ENCODE results near the gene PCGF3.
"Not testable (repeated sequence)": the region's sequence is repeated elsewhere in the genome, so short reads cannot be mapped to it uniquely, and the experiment has no call there.

PCGF3 gene

DNA sequence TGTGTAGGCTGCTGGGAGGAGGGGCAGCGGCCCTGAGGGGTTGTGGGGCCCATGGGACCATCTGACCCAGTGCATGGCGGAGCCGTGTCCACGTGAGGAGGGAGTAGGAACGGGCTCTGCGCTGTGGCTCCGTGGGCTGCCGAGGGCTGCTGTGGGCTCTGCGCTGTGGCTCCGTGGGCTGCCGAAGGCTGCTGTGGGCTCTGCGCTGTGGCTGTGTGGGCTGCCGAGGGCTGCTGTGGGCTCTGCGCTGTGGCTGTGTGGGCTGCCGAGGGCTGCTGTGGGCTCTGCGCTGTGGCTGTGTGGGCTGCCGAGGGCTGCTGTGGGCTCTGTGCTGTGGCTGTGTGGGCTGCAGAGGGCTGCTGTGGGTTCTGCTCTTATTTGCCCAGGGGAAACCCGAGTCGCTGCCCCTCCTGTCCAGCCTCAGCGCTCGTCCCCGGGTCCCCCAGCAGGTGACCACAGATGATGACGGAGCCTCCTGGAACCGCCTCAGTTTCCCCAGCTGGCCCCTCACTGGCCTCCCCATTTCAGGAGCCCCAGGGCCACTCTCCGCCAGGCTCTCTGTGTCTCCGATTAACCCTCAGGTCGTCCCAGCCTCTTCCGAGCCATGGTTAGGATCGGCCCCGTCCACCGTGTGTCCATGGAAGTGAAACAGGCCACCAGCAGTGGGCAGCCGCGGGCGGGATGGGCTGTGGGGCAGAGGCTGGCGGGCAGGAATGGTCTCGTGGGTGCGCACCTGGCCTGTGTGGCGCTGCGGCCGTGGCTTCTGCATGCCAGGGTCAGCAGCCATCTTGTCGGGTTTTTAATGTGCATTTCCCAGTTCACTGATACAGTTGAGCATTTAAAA, 20.0 kb downstream of the PCGF3 start:
- DNase-seq: no peak

DNA sequence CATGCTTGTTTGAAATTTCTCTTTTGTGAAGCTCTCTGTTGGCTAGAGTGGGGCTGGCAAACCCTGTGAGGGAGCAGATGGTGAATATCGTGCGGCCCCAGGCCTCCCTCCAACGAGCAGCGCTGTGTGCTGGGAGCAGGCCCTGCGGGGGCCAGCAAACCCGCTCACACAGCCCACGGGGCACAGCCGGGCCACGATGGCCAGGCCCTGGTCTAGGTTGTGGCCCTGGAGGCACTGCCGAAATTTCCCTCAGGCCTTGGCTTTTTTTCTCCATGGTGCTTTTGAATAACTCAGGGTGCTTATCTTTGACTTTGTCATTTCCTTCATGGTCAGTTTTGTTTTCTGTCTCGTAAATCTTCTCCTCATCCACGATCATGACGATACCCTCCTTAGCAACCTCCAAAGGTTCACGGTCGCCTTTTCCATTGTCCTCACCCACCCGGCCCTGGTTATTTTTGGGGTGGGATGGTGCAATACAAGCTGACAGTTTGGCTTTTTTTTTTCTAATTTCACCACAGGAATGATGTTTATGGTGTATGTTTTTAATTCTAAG, 20.7 kb downstream of the PCGF3 start:
- no peak for DNase-seq

GRCh38 chr4:726838-727237, 21.2 kb downstream of the PCGF3 start:
- no peak for DNase-seq

GRCh38 chr4:727576-727975, 21.9 kb downstream of the PCGF3 start:
- DNase-seq: no peak

- DNase-seq: no peak
These were observed 24.0 kb downstream of the PCGF3 start for GRCh38 chr4:729336-730315.

GRCh38 chr4:730511-730910, 24.9 kb downstream of the PCGF3 start:
- DNase-seq: no peak

GRCh38 chr4:730946-731904, 25.6 kb downstream of the PCGF3 start:
- not testable (repeated sequence) for DNase-seq

DNA sequence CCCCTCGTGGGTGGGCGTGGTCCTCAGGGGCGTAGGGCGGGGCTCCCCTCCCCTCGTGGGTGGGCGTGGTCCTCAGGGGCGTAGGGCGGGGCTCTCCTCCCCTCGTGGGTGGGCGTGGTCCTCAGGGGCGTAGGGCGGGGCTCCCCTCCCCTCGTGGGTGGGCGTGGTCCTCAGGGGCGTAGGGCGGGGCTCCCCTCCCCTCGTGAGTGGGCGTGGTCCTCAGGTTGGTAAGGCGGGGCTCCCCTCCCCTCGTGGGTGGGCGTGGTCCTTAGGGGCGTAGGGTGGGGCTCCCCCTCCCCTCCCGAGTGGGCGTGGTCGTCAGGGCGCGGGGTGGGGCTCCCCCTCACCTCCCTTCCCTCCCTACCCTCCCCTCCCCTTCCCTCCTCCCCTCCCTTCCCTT, 26.3 kb downstream of the PCGF3 start:
- DNase-seq: not testable (repeated sequence)

DNA sequence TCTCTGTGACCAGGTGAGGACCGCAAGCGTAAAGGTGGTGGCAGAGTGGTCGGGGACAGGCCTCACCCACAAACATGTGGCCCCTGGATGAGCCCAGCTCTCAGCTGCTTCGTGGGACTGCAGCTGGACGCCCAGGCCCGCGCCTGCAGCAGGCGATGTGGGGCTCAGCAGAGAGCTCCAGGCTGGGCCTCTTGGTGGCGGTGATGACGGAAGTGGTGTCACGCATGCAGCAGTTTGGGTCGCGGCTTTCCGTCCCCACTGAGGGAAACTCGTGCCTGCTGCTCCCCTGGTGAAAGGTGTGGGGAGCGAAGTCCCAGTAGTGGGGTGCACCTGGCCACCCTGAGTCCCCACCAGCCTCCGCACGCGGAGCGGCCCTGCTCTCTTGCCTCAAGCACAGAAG, 26.9 kb downstream of the PCGF3 start:
- DNase-seq: no peak

DNA sequence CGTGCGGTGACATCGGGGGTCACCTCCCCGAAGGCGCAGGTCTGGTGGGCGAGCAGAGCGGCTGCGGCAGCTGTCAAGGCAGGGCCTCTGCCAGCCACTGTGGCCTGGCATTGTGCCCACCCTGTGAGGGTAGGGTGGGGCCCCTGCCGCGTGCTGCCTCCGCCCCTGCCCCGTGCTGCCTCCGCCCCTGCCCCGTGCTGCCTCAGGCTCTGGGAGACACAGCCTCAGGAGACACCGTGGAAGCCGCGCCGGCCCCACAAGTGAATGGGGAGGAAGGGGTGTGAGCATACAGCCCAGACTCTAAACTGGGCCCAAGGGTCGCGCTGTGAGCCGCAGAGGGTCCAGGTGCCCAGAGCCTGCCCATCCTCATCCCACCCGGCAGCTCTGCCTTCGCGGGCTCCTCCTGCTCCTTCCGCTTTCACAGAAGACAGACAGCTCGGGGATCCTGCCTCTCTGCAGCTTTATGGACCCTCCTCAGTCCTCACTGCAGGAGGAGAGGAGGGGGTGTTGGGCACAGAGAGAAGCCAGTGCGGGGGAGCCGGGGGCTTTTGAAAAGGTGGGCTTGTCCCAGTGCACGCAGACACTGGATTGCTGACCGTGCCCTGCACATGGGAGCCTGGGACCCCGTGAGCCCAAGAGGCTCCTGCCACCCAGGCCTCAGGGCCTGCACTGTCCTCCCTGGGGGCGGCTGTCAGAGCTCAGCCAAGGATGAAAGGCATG, 27.4 kb downstream of the PCGF3 start:
- no peak for DNase-seq

- no peak for DNase-seq
These were observed 28.0 kb downstream of the PCGF3 start for GRCh38 chr4:733631-733980.

- no peak for DNase-seq
These were observed 28.4 kb downstream of the PCGF3 start for GRCh38 chr4:734075-734474.

DNA sequence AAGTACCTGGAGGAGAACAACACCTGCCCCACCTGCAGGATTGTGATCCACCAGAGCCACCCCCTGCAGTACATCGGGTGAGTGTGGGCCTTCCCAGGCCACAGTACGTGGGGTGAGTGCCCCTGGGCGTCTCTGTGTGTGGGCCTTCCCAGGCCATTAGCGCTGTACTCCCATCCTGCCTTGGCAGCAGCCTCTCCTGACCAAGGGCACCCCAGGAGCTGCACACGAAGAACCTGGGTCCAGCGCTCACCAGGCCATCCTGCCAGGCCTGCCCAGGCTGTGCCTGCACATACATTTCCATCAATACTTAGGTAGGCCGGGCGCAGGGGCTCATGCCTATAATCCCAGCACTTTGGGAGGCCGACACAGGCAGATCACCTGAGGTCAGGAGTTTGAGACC, 29.3 kb downstream of the PCGF3 start:
- DNase-seq: no peak

GRCh38 chr4:735583-735982, 30.0 kb downstream of the PCGF3 start:
- DNase-seq: no peak

GRCh38 chr4:736561-736960, 30.9 kb downstream of the PCGF3 start:
- DNase-seq: not testable (repeated sequence)

DNA sequence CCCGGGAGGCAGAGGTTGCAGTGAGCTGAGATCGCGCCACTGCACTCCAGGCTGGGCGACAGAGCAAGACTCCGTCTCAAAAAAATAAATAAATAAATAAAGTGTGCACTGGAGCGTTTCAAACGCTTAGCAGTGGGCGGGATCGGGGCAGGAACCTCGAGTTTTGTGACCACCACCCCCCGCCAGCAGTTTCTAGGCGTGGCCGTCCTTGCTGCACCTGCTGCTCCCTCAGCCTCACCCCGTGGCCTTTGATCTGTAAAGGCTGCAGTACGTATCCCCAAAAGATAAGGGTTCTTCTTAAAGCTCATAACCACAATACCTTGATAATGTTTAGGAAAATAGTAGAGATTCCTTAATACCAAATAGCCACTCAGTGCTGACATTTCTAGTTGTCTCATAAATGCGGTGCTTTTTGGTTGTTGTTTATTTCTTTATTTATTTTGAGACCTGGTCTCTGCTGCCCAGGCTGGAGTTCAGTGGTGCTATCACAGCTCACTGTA, 33.2 kb downstream of the PCGF3 start:
- no peak for DNase-seq

- no peak for DNase-seq
These were observed 33.9 kb downstream of the PCGF3 start for GRCh38 chr4:739569-739968.

DNA sequence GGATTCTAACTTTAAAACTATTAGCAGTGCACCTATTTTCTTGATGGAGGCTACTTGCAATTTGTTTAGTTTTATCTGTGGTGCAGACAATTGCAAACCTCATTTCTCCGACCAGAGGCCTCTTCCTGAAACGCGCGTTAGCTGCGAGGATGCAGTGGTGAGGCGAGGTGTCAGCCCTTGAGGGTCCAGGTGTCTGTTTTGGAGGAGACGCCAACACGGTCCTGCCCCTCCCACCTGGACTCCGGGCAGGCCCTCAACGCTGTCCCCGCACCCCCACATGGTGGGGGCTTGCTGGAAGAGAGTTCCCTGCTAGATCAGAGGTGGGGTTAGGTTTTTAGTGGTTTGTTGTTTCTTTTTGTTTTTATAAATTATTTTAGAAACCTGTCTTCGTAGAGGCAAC, 34.4 kb downstream of the PCGF3 start:
- no peak for DNase-seq

- DNase-seq: no peak
These were observed 35.1 kb downstream of the PCGF3 start for GRCh38 chr4:740656-741282.

GRCh38 chr4:742096-742741, 36.6 kb downstream of the PCGF3 start:
- DNase-seq: no peak
